PFSK-1 (cell line): ENCODE results near the gene C1orf210.

Experiments
- FOXP2 ChIP-seq: optimal IDR thresholded peaks from 2 replicates; pipeline ENCODE3; 2011; ENCODE audit warnings: borderline replicate concordance, control low read depth, inconsistent platforms; ENCODE audit not compliant: insufficient read depth; ENCODE audit errors: extremely low read length, extremely low read depth
- POLR2AphosphoS5 ChIP-seq: IDR thresholded peaks from 2 replicates; pipeline ENCODE4 v1.6.1; 2012; ENCODE audit warnings: low read depth, mild to moderate bottlenecking, control low read depth, low read length, moderate library complexity
- SIN3A ChIP-seq: IDR thresholded peaks from 2 replicates; pipeline ENCODE4 v1.6.1; 2012; ENCODE audit warnings: mild to moderate bottlenecking, low read length, moderate library complexity, borderline replicate concordance; ENCODE audit not compliant: insufficient read depth
- TAF1 ChIP-seq: IDR thresholded peaks from 2 replicates; pipeline ENCODE4 v1.6.1; 2012; ENCODE audit warnings: low read length, control low read depth, borderline replicate concordance; ENCODE audit not compliant: insufficient read depth
- TF ChIP-seq, protein P1 (sequence below), 2 experiments: IDR thresholded peaks; 2 replicates each; pipeline versions ENCODE4 v1.6.1 to v1.8.0; 2011 to 2012; ENCODE audit warnings: low read depth in 2 of 2, low read length in 2 of 2, control low read depth in 1 of 2, inconsistent platforms in 1 of 2, mild to moderate bottlenecking in 1 of 2, moderate library complexity in 1 of 2; ENCODE audit not compliant: insufficient read depth in 1 of 2

Gene C1orf210

DNA sequence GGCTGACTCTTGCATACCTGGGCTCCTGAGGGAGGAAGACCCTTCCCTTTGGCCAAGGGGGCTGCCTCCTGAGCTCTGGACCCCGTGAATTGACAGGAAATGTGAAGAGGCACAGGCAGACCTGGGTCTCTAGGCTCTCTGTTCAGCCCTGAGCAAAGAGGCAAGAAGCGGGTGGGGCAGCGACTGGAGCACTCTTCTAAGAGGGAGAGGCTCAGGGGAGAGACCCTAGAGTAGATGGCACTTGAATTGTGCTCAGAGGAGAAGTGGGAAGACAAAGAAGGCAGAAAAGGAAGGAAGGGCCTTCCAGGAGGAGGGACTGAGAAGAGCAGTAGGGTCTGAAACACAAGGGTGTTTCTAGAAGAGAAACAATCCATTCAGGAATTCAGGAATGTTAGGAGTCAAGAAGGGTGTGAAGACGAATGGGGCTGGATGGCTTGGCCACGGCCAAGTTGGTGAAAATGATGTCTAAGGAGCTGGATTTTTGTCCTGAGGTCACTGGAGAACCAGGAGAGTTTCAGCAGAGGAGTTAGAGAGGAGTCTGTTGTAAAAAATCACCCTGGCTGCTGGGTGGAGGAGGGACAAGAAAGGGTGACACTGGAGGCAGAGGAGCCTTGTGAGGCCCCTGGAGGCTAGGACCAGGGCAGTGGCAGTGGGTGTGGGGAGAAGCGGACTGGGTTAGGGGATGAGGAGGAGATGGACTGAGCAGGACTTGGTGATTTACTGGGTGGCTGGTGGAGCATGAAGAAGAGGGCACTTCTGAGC, 20.7 kb upstream of the C1orf210 start:
- TF ChIP-seq SIN3A, result no peak
- TF ChIP-seq FOXP2, result no peak

DNA sequence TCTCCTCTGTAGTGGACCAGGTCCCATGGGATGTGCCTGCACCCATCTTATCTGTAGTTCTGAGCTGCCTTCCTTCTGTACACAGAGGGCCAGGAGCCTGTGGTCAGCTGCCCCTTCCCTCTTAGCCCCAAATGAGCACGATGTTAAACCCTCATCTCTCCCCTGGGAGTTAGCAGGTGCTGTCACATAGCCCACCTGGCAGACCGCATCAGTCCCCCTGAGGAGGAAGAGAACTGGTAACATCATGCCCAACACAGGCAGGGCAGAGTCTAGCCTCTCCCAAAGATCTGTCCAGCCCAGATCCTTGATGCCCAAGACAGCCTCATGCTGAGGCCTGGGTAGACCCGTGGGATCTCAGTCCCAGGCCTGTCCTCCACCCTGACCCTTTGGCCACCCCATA, 20.1 kb upstream of the C1orf210 start:
- no peak for TF ChIP-seq TAF1

GRCh38 chr1:43304771-43305300, 19.5 kb upstream of the C1orf210 start:
- TF ChIP-seq, protein P1, sequence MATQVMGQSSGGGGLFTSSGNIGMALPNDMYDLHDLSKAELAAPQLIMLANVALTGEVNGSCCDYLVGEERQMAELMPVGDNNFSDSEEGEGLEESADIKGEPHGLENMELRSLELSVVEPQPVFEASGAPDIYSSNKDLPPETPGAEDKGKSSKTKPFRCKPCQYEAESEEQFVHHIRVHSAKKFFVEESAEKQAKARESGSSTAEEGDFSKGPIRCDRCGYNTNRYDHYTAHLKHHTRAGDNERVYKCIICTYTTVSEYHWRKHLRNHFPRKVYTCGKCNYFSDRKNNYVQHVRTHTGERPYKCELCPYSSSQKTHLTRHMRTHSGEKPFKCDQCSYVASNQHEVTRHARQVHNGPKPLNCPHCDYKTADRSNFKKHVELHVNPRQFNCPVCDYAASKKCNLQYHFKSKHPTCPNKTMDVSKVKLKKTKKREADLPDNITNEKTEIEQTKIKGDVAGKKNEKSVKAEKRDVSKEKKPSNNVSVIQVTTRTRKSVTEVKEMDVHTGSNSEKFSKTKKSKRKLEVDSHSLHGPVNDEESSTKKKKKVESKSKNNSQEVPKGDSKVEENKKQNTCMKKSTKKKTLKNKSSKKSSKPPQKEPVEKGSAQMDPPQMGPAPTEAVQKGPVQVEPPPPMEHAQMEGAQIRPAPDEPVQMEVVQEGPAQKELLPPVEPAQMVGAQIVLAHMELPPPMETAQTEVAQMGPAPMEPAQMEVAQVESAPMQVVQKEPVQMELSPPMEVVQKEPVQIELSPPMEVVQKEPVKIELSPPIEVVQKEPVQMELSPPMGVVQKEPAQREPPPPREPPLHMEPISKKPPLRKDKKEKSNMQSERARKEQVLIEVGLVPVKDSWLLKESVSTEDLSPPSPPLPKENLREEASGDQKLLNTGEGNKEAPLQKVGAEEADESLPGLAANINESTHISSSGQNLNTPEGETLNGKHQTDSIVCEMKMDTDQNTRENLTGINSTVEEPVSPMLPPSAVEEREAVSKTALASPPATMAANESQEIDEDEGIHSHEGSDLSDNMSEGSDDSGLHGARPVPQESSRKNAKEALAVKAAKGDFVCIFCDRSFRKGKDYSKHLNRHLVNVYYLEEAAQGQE (IDR thresholded peaks at IDR 0.05; ENCODE audit: insufficient read depth in 1 of 2, low read depth in 2 of 2, low read length in 2 of 2), result no peak
- TF ChIP-seq TAF1 (no peak), SIN3A (no peak), FOXP2 (no peak), POLR2AphosphoS5 (no peak)

GRCh38 chr1:43304314-43304681, 18.9 kb upstream of the C1orf210 start:
- no peak for TF ChIP-seq TAF1
- TF ChIP-seq SIN3A, result no peak
- TF ChIP-seq FOXP2, result no peak
- no peak for TF ChIP-seq POLR2AphosphoS5
- TF ChIP-seq, protein P1 (IDR thresholded peaks at IDR 0.05; ENCODE audit: insufficient read depth in 1 of 2, low read depth in 2 of 2, low read length in 2 of 2), result no peak

- TF ChIP-seq, protein P1 (IDR thresholded peaks at IDR 0.05; ENCODE audit: insufficient read depth in 1 of 2, low read depth in 2 of 2, low read length in 2 of 2), result no peak
- TF ChIP-seq SIN3A (no peak), POLR2AphosphoS5 (no peak), FOXP2 (no peak), TAF1 (no peak)
Observed at GRCh38 chr1:43303471-43304313, 18.3 kb upstream of the C1orf210 start.
